PC-3 (cell line): ENCODE data around the gene PRTFDC1. TPM values are rescaled to one million over a fixed set of nuclear protein-coding genes. Genes with fewer than 3 reads are reported as not detected.

Experiments used
- ATAC-seq: fragments of 200-7000 bp; cut with Tn5 transposase; 2 replicates; pipeline ENCODE4 v1.9.1; 2020; ENCODE audit warnings: mild to moderate bottlenecking, moderate library complexity
- BruUV-seq: library from RNA; stranded (reverse); fragments of 400-500 nt; replicated peaks from 2 replicates; lab custom pipeline; 2021; lab: Mats Ljungman, UMichigan
- CTCF ChIA-PET: fragments of 300-600 bp; sonication (Branson Sonifier 250); formaldehyde crosslinking; loops from one replicate; lab custom pipeline; 2022; ENCODE audit warnings: antibody characterized with exemption; lab: Charles Lee
- POLR2A ChIA-PET: fragments of 300-600 bp; sonication (Branson Sonifier 250); formaldehyde crosslinking; loops from one replicate; lab custom pipeline; 2022; ENCODE audit warnings: antibody characterized with exemption; ENCODE audit not compliant: unreplicated experiment; lab: Charles Lee
- DNase-seq: peaks from one replicate; pipeline ENCODE4 v3.0.0-alpha.2; 2015
- H2AFZ ChIP-seq: fragments of 300-600 bp; sonication (generic); 2 replicates; pipeline ENCODE4 v1.6.0; 2016; ENCODE audit warnings: antibody characterized with exemption, low read length
- H3F3A ChIP-seq: fragments of 300-600 bp; sonication (generic); one replicate; pipeline ENCODE4 v1.6.0; 2017; ENCODE audit warnings: antibody characterized with exemption, low read length, control low read depth, mild to moderate bottlenecking; ENCODE audit not compliant: unreplicated experiment
- H3K27ac ChIP-seq: fragments of 300-600 bp; sonication (generic); 2 replicates; pipeline ENCODE4 v1.5.1; 2016; ENCODE audit warnings: mild to moderate bottlenecking, low read length
- H3K27me3 ChIP-seq: fragments of 300-600 bp; sonication (generic); 2 replicates; pipeline ENCODE4 v1.6.1; 2016; ENCODE audit warnings: low read length, mixed read lengths
- H3K36me3 ChIP-seq: fragments of 300-600 bp; sonication (generic); 2 replicates; pipeline ENCODE4 v1.6.1; 2016; ENCODE audit warnings: low read depth, mixed run types, low read length, mixed read lengths
- H3K4me1 ChIP-seq: fragments of 300-600 bp; sonication (generic); 2 replicates; pipeline ENCODE4 v1.5.1; 2016; ENCODE audit warnings: low read length; ENCODE audit not compliant: insufficient read depth
- H3K4me2 ChIP-seq: fragments of 300-600 bp; sonication (generic); 2 replicates; pipeline ENCODE4 v1.6.0; 2016; ENCODE audit warnings: low read length
- H3K4me3 ChIP-seq: fragments of 300-600 bp; sonication (generic); 2 replicates; pipeline ENCODE4 v1.5.1; 2016; ENCODE audit warnings: mild to moderate bottlenecking, low read length, mixed read lengths
- H3K79me2 ChIP-seq: fragments of 300-600 bp; sonication (generic); 2 replicates; pipeline ENCODE4 v1.6.1; 2017; ENCODE audit warnings: low read length, mixed read lengths
- H3K9ac ChIP-seq: fragments of 300-600 bp; sonication (generic); 2 replicates; pipeline ENCODE4 v1.6.0; 2016; ENCODE audit warnings: mild to moderate bottlenecking, low read length
- H3K9me2 ChIP-seq: fragments of 300-600 bp; sonication (generic); replicated peaks from 2 replicates; pipeline ENCODE4 v1.6.1; 2016; ENCODE audit warnings: mixed run types, low read length, mixed read lengths
- H3K9me3 ChIP-seq: fragments of 300-600 bp; sonication (generic); 2 replicates; pipeline ENCODE4 v1.6.1; 2016; ENCODE audit warnings: low read length, mixed read lengths
- H4K20me1 ChIP-seq: fragments of 300-600 bp; sonication (generic); 2 replicates; pipeline ENCODE4 v1.6.1; 2016; ENCODE audit warnings: low read length, mixed read lengths
- EZH2 ChIP-seq: fragments of 300-600 bp; sonication (generic); IDR thresholded peaks from one replicate; pipeline ENCODE4 v1.6.1; 2017; ENCODE audit warnings: antibody characterized with exemption, mild to moderate bottlenecking, low read length; ENCODE audit not compliant: unreplicated experiment
- EZH2phosphoT487 ChIP-seq: fragments of 300-600 bp; sonication (generic); IDR thresholded peaks from 2 replicates; pipeline ENCODE4 v1.6.1; 2018; ENCODE audit warnings: mild to moderate bottlenecking, antibody characterized with exemption, low read length, borderline replicate concordance
- intact Hi-C: fragments of 100-400 bp; cut with micrococcal nuclease; formaldehyde crosslinking; loops from 2 replicates; pipeline ENCODE4 v1.9.0; 2023
- total RNA-seq: library from RNA; depleted of rRNA; stranded (reverse); fragments of >200 nt; gene quantifications from 2 replicates; pipeline ENCODE4 v1.2.3, GENCODE V29; 2014
- TF ChIP-seq, protein P1 (sequence below): fragments of 300-600 bp; sonication (generic); conservative IDR thresholded peaks from 2 replicates; pipeline ENCODE4 v1.5.1; 2017; ENCODE audit warnings: antibody characterized with exemption, low read depth, mild to moderate bottlenecking, low read length

PRTFDC1 gene
- total RNA-seq, 1 experiment from 2014 or later = 10.2 TPM

DNA sequence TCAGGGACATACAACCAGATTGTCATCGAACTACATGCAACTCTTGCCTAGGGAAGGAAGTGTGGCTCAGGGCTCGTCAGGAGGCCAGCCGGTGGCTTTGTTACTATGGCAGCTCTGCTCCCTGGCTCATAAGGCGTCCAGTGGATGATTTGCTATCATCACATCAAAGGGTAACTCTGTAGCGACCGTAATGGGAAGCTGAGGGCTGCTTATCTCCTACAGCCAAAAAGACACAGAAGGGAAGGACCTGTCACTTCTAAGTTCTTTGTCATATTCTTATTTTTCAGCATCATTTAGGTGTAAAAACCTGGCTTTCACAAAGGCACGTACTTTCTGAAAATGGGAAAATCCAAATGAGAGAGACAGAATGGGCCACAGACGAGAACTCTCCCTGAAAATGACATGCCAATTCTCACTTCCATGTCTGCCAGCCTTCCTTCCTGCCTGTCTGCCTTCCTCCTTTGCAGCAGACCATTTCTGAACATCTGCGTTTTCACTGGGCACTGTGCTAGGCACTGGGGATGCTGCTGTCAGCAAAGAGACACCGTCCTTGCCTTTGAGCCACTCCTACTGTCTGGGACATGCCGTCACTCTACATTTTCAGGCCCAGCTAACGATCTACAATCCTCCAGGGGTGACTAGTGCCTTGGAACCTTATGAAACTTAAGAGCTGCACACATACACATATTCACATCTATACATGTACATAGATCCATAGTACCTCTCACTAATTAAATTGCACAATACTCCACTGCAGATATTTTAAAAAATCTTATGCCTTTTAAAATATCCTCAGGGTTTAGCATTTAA, 36.6 kb upstream of the PRTFDC1 start:
- Histone ChIP-seq H3K9me3 (no peaks in the 10 kb centered on the region), H3K9ac (no peak overlapping the region), H3K27me3 (no peaks in the 10 kb centered on the region), H3K36me3 (no peaks in the 10 kb centered on the region), H3F3A (no peaks in the 10 kb centered on the region), H3K79me2 (no peaks in the 10 kb centered on the region), H4K20me1 (no peaks in the 10 kb centered on the region), H3K4me2 (no peak overlapping the region), H3K4me3 (no peak overlapping the region), H3K9me2 (no peaks in the 10 kb centered on the region), H3K27ac (no peak overlapping the region), H3K4me1 (0 out of 2 replicates have a peak, but pooled peaks cover 8% of the 10 kb centered on the region), H2AFZ (no peak overlapping the region)
- TF ChIP-seq, protein P1, sequence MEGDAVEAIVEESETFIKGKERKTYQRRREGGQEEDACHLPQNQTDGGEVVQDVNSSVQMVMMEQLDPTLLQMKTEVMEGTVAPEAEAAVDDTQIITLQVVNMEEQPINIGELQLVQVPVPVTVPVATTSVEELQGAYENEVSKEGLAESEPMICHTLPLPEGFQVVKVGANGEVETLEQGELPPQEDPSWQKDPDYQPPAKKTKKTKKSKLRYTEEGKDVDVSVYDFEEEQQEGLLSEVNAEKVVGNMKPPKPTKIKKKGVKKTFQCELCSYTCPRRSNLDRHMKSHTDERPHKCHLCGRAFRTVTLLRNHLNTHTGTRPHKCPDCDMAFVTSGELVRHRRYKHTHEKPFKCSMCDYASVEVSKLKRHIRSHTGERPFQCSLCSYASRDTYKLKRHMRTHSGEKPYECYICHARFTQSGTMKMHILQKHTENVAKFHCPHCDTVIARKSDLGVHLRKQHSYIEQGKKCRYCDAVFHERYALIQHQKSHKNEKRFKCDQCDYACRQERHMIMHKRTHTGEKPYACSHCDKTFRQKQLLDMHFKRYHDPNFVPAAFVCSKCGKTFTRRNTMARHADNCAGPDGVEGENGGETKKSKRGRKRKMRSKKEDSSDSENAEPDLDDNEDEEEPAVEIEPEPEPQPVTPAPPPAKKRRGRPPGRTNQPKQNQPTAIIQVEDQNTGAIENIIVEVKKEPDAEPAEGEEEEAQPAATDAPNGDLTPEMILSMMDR = no peak
- TF ChIP-seq EZH2 = no peak
- no peak for TF ChIP-seq EZH2phosphoT487
- ATAC-seq (no peak), DNase-seq (no peak)
- CTCF ChIA-PET = interaction anchor here (0.7 to 0.8 kb wide), 2 partner anchors 120 to 267 kb away, joined by 4 read pairs; no protein-coding TSS in a partner anchor
- POLR2A ChIA-PET = no interaction called here
- intact Hi-C loops = no loop called here
- BruUV-seq = no TSS peak

DNA sequence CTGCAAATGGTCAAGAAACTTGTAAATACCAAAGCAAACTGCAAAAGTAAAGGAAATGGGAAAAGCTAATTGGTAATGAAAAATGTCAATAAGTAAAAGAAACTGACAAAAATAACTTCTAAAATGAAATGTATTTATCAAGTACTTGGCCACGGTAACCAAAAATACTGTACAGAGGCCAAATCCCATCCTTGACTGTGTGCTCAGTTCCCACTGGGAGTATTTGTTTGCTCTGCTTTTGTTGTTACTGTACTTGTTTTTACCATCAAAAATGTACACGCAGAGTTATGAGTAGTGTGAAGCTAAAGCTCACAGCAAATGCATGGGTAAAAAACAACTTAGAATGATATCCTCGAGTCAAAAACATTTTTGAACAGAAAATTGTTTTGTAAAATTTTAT, 32.5 kb upstream of the PRTFDC1 start:
- intact Hi-C loops = no loop called here
- TF ChIP-seq EZH2phosphoT487 = no peak
- TF ChIP-seq EZH2 = no peak
- TF ChIP-seq, protein P1 = no peak
- Histone ChIP-seq H3K9ac (no peak overlapping the region), H3K79me2 (no peaks in the 10 kb centered on the region), H3F3A (no peaks in the 10 kb centered on the region), H3K4me2 (no peak overlapping the region), H2AFZ (no peak overlapping the region), H3K36me3 (no peaks in the 10 kb centered on the region), H3K27ac (no peak overlapping the region), H3K27me3 (no peaks in the 10 kb centered on the region), H3K9me3 (no peaks in the 10 kb centered on the region), H3K4me1 (0 out of 2 replicates have a peak, but pooled peaks cover 5% of the 10 kb centered on the region), H3K9me2 (no peaks in the 10 kb centered on the region), H3K4me3 (no peak overlapping the region), H4K20me1 (no peaks in the 10 kb centered on the region)
- ChIA-PET POLR2A (no interaction called here), CTCF (no interaction called here)
- DNase-seq = no peak
- no TSS peak for BruUV-seq
- no peak for ATAC-seq

DNA sequence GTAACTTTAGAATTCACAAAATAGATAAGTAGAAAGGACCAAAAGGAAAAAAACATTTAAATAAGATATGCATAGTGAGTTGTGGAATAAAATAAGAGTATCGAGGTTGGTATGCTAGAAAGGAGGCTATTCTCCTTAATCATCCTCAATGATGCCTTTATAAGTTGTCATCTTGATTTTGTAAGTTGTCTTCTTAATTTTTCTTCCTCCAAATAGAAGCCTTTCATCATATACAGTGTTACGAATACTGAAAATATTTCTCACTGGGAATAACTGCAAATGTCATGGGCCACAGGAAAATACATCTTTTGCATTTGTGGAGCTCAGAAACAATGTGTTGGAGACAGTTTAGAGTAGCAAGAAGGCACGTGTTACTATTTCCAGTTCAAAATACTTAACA, 31.5 kb upstream of the PRTFDC1 start:
- Histone ChIP-seq H2AFZ (no peak overlapping the region), H3K4me2 (no peak overlapping the region), H3K4me1 (no peaks in the 10 kb centered on the region), H3F3A (no peaks in the 10 kb centered on the region), H4K20me1 (no peaks in the 10 kb centered on the region), H3K4me3 (no peak overlapping the region), H3K9ac (no peak overlapping the region), H3K36me3 (no peaks in the 10 kb centered on the region), H3K9me3 (no peaks in the 10 kb centered on the region), H3K27me3 (no peaks in the 10 kb centered on the region), H3K27ac (no peak overlapping the region), H3K79me2 (no peaks in the 10 kb centered on the region), H3K9me2 (no peaks in the 10 kb centered on the region)
- no peak for ATAC-seq
- intact Hi-C loops = no loop called here
- DNase-seq = no peak
- POLR2A ChIA-PET = no interaction called here
- CTCF ChIA-PET = no interaction called here
- no peak for TF ChIP-seq EZH2
- TF ChIP-seq EZH2phosphoT487 = no peak
- TF ChIP-seq, protein P1 = no peak
- no TSS peak for BruUV-seq
